Measurements from ENCODE around the gene ADAM17. TPM values are rescaled to one million over a fixed set of nuclear protein-coding genes. Genes with fewer than 3 reads are reported as not detected.

Gene ADAM17
- total and polyA plus RNA-seq, 2 of the 13 experiments (the other 11 are each of a cell fraction or from before 2014, with no cell fraction given), result 6.5 to 33.4 TPM

- TF ChIP-seq THYN1 (CRISPR knock-in tag; IDR thresholded peaks at IDR 0.05; ENCODE audit: borderline replicate concordance, low read depth) (no peak), ZBTB2 (CRISPR knock-in tag; IDR thresholded peaks at IDR 0.05; ENCODE audit: low read depth) (no peak), FOSL2 (CRISPR knock-in tag; IDR thresholded peaks at IDR 0.05) (no peak), RXRB (CRISPR knock-in tag; IDR thresholded peaks at IDR 0.05; ENCODE audit: borderline replicate concordance) (no peak), HES4 (CRISPR knock-in tag; IDR thresholded peaks at IDR 0.05; ENCODE audit: borderline replicate concordance) (no peak), TEAD2 (CRISPR knock-in tag; IDR thresholded peaks at IDR 0.05) (no peak), ZBTB4 (CRISPR knock-in tag; IDR thresholded peaks at IDR 0.05; ENCODE audit: borderline replicate concordance) (peak; percentile 84; the same call in 1 of the 2 replicates), AGO2 (optimal IDR thresholded peaks at IDR 0.05; ENCODE audit: low read depth, low read length) (peak; percentile 92), MIER2 (CRISPR knock-in tag; IDR thresholded peaks at IDR 0.05) (no peak), CHCHD3 (CRISPR knock-in tag; IDR thresholded peaks at IDR 0.05) (no peak), ZNF512B (CRISPR knock-in tag; IDR thresholded peaks at IDR 0.05; ENCODE audit: borderline replicate concordance) (no peak), THAP9 (CRISPR knock-in tag; IDR thresholded peaks at IDR 0.05; ENCODE audit: borderline replicate concordance) (0 out of 2 replicates have a peak, but pooled peaks have one; percentile 39), ARID2 (CRISPR knock-in tag; IDR thresholded peaks at IDR 0.05; ENCODE audit: borderline replicate concordance) (no peak), ZNF20 (CRISPR knock-in tag; IDR thresholded peaks at IDR 0.05) (no peak), ZBED4 (CRISPR knock-in tag; IDR thresholded peaks at IDR 0.05; ENCODE audit: borderline replicate concordance) (no peak)
Observed at GRCh38 chr2:9473985-9474360, 81.7 kb downstream of the ADAM17 start (continued).
